GM23338 (cell line): Measurements from ENCODE around the gene PIK3R5. TPM values are rescaled to one million over a fixed set of nuclear protein-coding genes. Genes with fewer than 3 reads are reported as not detected.

Source experiments
- ATAC-seq: fragments of 200-7000 bp; cut with Tn5 transposase; 3 replicates; pipeline ENCODE4 v1.9.1; 2020
- DNase-seq: peaks from one replicate; pipeline ENCODE4 v3.0.0-alpha.2; 2015; ENCODE audit warnings: low spot score
- H2AFZ ChIP-seq: fragments of 200-600 bp; sonication (generic); 2 replicates; pipeline ENCODE4 v1.8.0; 2016; ENCODE audit warnings: antibody characterized with exemption, mild to moderate bottlenecking, moderate library complexity
- H3F3A ChIP-seq: fragments of 200-600 bp; sonication (generic); replicated peaks from 2 replicates; pipeline ENCODE4 v1.8.0; 2017; ENCODE audit warnings: antibody characterized with exemption, mixed run types, low read depth
- H3K27ac ChIP-seq: fragments of 200-600 bp; sonication (generic); 2 replicates; pipeline ENCODE4 v1.6.1; 2016; ENCODE audit warnings: low read depth
- H3K27me3 ChIP-seq: fragments of 200-600 bp; sonication (generic); 2 replicates; pipeline ENCODE4 v1.8.0; 2016; ENCODE audit warnings: mild to moderate bottlenecking, mixed run types, moderate library complexity; ENCODE audit not compliant: insufficient read depth
- H3K36me3 ChIP-seq: fragments of 200-600 bp; sonication (generic); 2 replicates; pipeline ENCODE4 v1.8.0; 2016; ENCODE audit warnings: mild to moderate bottlenecking; ENCODE audit not compliant: insufficient read depth
- H3K4me1 ChIP-seq: fragments of 200-600 bp; sonication (generic); 2 replicates; pipeline ENCODE4 v1.8.0; 2016; ENCODE audit warnings: mild to moderate bottlenecking, moderate library complexity; ENCODE audit not compliant: insufficient read depth
- H3K4me2 ChIP-seq: fragments of 200-600 bp; sonication (generic); 2 replicates; pipeline ENCODE4 v1.7.1; 2017; ENCODE audit warnings: mixed run types
- H3K4me3 ChIP-seq: fragments of 200-600 bp; sonication (generic); 2 replicates; pipeline ENCODE4 v1.6.1; 2016; ENCODE audit warnings: mixed run types
- H3K79me2 ChIP-seq: fragments of 200-600 bp; sonication (generic); replicated peaks from 2 replicates; pipeline ENCODE4 v1.8.0; 2017; ENCODE audit warnings: mild to moderate bottlenecking; ENCODE audit not compliant: insufficient read depth
- H3K9me2 ChIP-seq: fragments of 200-600 bp; sonication (generic); 2 replicates; pipeline ENCODE4 v1.8.0; 2017; ENCODE audit not compliant: insufficient read depth
- H4K20me1 ChIP-seq: fragments of 200-600 bp; sonication (generic); replicated peaks from 2 replicates; pipeline ENCODE4 v1.8.0; 2017; ENCODE audit warnings: mild to moderate bottlenecking; ENCODE audit not compliant: insufficient read depth
- H3K27ac Mint-ChIP-seq: 2 replicates; pipeline ENCODE4 v1.8.0; 2020; ENCODE audit warnings: inconsistent platforms, mild to moderate bottlenecking, moderate library complexity, mixed read lengths
- H3K27me3 Mint-ChIP-seq: 3 replicates; pipeline ENCODE4 v1.8.0; 2022; ENCODE audit warnings: low read depth, mild to moderate bottlenecking, moderate library complexity, mixed read lengths, inconsistent platforms; ENCODE audit not compliant: insufficient read depth, poor library complexity
- H3K36me3 Mint-ChIP-seq: 3 replicates; pipeline ENCODE4 v1.8.0; 2021; ENCODE audit warnings: low read depth, mild to moderate bottlenecking, inconsistent platforms, moderate library complexity, mixed read lengths
- H3K4me1 Mint-ChIP-seq: 3 replicates; pipeline ENCODE4 v1.8.0; 2020; ENCODE audit warnings: mild to moderate bottlenecking, inconsistent platforms, mixed read lengths
- H3K4me3 Mint-ChIP-seq: 3 replicates; pipeline ENCODE4 v1.8.0; 2021; ENCODE audit warnings: moderate library complexity, mild to moderate bottlenecking, inconsistent platforms, mixed read lengths
- H3K9me3 Mint-ChIP-seq: 3 replicates; pipeline ENCODE4 v1.8.0; 2020; ENCODE audit warnings: moderate library complexity, mild to moderate bottlenecking, inconsistent platforms, mixed read lengths
- CREB1 ChIP-seq: fragments of 250-450 bp; sonication (Bioruptor Pico); IDR thresholded peaks from 2 replicates; pipeline ENCODE4 v1.5.0; 2020; ENCODE audit warnings: low read depth, mild to moderate bottlenecking, moderate library complexity
- EZH2 ChIP-seq: fragments of 200-600 bp; sonication (generic); IDR thresholded peaks from one replicate; pipeline ENCODE4 v1.8.0; 2017; ENCODE audit warnings: antibody characterized with exemption, mild to moderate bottlenecking, low read depth; ENCODE audit not compliant: unreplicated experiment
- NANOG ChIP-seq: IDR thresholded peaks from 2 replicates; pipeline ENCODE4 v1.6.1; 2016; ENCODE audit warnings: antibody characterized with exemption, borderline replicate concordance
- POLR2AphosphoS5 ChIP-seq: IDR thresholded peaks from 2 replicates; pipeline ENCODE4 v1.6.1; 2016; ENCODE audit warnings: antibody characterized with exemption, low read depth
- ZNF331 ChIP-seq: fragments of 250-450 bp; sonication (Bioruptor Pico); IDR thresholded peaks from 2 replicates; pipeline ENCODE4 v1.5.0; 2020; ENCODE audit warnings: low read depth, mild to moderate bottlenecking, moderate library complexity
- polyA plus RNA-seq: library from polyadenylated mRNA; unstranded; fragments of >200 nt; fragmentation: Nextera tagmentation; extraction: Ambion mirVana; gene quantifications from 2 replicates; pipeline ENCODE4 v1.2.1, GENCODE V29; 2016
- total RNA-seq: library from RNA; depleted of rRNA; stranded (reverse); fragments of >200 nt; shearing (Covaris generic); gene quantifications from 2 replicates; pipeline ENCODE4 v1.2.3, GENCODE V29; 2014
- TF ChIP-seq, protein P1 (sequence below): fragments of 250-450 bp; sonication (Bioruptor Pico); IDR thresholded peaks from 2 replicates; pipeline ENCODE4 v1.5.0; 2020; ENCODE audit warnings: mild to moderate bottlenecking, moderate library complexity
- TF ChIP-seq, protein P2 (sequence below): IDR thresholded peaks from 2 replicates; pipeline ENCODE4 v1.6.1; 2016; ENCODE audit warnings: antibody characterized with exemption
- TF ChIP-seq, protein P3 (sequence below): IDR thresholded peaks from one replicate; pipeline ENCODE4 v1.6.1; 2018; ENCODE audit warnings: antibody characterized with exemption; ENCODE audit not compliant: unreplicated experiment

The PIK3R5 gene
- total and polyA plus RNA-seq, 2 experiments from 2014 or later: 1.7 to 9.4 TPM

DNA sequence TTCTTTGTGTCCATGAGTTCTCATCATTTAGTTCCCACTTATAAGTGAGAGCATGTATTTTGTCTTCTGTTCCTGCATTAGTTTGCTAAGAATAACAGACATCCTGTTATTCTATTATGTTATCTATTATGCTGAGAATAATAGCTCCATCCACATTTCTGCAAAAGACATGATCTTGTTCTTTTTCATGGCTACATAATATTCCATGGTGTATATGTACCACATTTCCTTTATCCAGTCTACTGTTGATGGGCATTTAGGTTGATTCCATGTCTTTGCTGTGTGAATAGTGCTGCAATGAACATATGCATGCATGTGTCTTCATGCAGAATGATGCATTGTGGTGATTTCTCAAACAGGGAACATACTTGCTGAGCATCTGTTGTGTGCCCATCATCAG lies 21.4 kb downstream of the PIK3R5 start (continued):
- TF ChIP-seq, protein P1, sequence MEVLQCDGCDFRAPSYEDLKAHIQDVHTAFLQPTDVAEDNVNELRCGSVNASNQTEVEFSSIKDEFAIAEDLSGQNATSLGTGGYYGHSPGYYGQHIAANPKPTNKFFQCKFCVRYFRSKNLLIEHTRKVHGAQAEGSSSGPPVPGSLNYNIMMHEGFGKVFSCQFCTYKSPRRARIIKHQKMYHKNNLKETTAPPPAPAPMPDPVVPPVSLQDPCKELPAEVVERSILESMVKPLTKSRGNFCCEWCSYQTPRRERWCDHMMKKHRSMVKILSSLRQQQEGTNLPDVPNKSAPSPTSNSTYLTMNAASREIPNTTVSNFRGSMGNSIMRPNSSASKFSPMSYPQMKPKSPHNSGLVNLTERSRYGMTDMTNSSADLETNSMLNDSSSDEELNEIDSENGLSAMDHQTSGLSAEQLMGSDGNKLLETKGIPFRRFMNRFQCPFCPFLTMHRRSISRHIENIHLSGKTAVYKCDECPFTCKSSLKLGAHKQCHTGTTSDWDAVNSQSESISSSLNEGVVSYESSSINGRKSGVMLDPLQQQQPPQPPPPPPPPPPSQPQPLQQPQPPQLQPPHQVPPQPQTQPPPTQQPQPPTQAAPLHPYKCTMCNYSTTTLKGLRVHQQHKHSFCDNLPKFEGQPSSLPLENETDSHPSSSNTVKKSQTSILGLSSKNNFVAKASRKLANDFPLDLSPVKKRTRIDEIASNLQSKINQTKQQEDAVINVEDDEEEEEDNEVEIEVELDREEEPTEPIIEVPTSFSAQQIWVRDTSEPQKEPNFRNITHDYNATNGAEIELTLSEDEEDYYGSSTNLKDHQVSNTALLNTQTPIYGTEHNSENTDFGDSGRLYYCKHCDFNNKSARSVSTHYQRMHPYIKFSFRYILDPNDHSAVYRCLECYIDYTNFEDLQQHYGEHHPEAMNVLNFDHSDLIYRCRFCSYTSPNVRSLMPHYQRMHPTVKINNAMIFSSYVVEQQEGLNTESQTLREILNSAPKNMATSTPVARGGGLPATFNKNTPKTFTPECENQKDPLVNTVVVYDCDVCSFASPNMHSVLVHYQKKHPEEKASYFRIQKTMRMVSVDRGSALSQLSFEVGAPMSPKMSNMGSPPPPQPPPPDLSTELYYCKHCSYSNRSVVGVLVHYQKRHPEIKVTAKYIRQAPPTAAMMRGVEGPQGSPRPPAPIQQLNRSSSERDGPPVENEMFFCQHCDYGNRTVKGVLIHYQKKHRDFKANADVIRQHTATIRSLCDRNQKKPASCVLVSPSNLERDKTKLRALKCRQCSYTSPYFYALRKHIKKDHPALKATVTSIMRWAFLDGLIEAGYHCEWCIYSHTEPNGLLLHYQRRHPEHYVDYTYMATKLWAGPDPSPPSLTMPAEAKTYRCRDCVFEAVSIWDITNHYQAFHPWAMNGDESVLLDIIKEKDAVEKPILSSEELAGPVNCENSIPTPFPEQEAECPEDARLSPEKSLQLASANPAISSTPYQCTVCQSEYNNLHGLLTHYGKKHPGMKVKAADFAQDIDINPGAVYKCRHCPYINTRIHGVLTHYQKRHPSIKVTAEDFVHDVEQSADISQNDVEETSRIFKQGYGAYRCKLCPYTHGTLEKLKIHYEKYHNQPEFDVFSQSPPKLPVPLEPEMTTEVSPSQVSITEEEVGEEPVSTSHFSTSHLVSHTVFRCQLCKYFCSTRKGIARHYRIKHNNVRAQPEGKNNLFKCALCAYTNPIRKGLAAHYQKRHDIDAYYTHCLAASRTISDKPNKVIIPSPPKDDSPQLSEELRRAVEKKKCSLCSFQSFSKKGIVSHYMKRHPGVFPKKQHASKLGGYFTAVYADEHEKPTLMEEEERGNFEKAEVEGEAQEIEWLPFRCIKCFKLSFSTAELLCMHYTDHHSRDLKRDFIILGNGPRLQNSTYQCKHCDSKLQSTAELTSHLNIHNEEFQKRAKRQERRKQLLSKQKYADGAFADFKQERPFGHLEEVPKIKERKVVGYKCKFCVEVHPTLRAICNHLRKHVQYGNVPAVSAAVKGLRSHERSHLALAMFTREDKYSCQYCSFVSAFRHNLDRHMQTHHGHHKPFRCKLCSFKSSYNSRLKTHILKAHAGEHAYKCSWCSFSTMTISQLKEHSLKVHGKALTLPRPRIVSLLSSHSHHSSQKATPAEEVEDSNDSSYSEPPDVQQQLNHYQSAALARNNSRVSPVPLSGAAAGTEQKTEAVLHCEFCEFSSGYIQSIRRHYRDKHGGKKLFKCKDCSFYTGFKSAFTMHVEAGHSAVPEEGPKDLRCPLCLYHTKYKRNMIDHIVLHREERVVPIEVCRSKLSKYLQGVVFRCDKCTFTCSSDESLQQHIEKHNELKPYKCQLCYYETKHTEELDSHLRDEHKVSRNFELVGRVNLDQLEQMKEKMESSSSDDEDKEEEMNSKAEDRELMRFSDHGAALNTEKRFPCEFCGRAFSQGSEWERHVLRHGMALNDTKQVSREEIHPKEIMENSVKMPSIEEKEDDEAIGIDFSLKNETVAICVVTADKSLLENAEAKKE (CRISPR knock-in tag): no peak
- TF ChIP-seq EZH2 (no peak), NANOG (no peak), ZNF331 (no peak)
- TF ChIP-seq, protein P2, sequence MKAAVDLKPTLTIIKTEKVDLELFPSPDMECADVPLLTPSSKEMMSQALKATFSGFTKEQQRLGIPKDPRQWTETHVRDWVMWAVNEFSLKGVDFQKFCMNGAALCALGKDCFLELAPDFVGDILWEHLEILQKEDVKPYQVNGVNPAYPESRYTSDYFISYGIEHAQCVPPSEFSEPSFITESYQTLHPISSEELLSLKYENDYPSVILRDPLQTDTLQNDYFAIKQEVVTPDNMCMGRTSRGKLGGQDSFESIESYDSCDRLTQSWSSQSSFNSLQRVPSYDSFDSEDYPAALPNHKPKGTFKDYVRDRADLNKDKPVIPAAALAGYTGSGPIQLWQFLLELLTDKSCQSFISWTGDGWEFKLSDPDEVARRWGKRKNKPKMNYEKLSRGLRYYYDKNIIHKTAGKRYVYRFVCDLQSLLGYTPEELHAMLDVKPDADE: no peak

DNA sequence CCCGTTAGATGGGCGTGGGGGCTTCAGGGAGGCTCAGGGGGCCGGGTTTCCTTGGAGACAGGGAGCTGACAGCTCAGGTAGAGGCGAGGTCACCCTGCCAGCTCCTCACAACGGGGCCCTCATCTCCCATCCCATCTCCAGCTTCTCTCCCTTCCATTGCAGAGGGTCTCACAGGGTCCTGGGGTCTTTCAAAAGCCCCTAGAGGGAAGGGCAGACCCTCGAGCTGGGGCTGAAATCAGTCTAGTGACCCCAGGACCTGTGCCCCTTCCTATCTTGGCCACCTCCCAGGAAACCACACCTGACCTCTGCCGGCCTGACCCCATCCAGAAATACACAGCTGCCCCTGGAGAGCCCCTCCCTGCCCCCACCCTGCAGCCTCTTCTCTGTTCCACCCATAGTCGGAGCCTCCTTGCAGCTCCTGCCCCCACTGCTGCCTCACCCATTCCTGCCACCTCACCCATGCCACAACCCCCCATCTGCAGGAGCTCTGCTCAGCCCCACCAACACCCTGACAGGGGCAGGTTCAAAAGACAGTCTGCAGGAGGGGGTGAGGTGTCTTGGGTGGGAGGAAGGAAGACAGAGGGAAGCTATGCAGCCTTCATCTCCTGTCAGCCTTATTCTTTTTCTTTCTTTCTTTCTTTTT lies 23.4 kb downstream of the PIK3R5 start:
- no peak for DNase-seq
- H3K9me2 ChIP-seq: 0 out of 2 replicates have a peak, but pooled peaks cover 2% of the 10 kb centered on the region
- H3K4me2 ChIP-seq: no peak overlapping the region
- no peaks in the 10 kb centered on the region for H3K27me3 ChIP-seq
- Mint-ChIP-seq H3K4me3 (no peak overlapping the region), H3K36me3 (peaks cover 2% of the 10 kb centered on the region; the same call in 1 of the 3 replicates), H3K4me1 (peaks cover 21% of the 10 kb centered on the region), H3K27me3 (no peaks in the 10 kb centered on the region), H3K27ac (no peak overlapping the region), H3K9me3 (peaks cover 3% of the 10 kb centered on the region; the same call in 2 of the 3 replicates)
- H3K4me1 ChIP-seq: peaks cover 12% of the 10 kb centered on the region; the same call in 1 of the 2 replicates
- no peak for ATAC-seq
- no peaks in the 10 kb centered on the region for H3K79me2 ChIP-seq
- no peak overlapping the region for H3K27ac ChIP-seq
- H3F3A ChIP-seq: no peaks in the 10 kb centered on the region
- H3K36me3 ChIP-seq: no peaks in the 10 kb centered on the region
- no peak overlapping the region for H2AFZ ChIP-seq
- no peaks in the 10 kb centered on the region for H4K20me1 ChIP-seq
- no peak overlapping the region for H3K4me3 ChIP-seq
- TF ChIP-seq CREB1 (CRISPR knock-in tag) (no peak), POLR2AphosphoS5 (no peak)
- TF ChIP-seq, protein P3, sequence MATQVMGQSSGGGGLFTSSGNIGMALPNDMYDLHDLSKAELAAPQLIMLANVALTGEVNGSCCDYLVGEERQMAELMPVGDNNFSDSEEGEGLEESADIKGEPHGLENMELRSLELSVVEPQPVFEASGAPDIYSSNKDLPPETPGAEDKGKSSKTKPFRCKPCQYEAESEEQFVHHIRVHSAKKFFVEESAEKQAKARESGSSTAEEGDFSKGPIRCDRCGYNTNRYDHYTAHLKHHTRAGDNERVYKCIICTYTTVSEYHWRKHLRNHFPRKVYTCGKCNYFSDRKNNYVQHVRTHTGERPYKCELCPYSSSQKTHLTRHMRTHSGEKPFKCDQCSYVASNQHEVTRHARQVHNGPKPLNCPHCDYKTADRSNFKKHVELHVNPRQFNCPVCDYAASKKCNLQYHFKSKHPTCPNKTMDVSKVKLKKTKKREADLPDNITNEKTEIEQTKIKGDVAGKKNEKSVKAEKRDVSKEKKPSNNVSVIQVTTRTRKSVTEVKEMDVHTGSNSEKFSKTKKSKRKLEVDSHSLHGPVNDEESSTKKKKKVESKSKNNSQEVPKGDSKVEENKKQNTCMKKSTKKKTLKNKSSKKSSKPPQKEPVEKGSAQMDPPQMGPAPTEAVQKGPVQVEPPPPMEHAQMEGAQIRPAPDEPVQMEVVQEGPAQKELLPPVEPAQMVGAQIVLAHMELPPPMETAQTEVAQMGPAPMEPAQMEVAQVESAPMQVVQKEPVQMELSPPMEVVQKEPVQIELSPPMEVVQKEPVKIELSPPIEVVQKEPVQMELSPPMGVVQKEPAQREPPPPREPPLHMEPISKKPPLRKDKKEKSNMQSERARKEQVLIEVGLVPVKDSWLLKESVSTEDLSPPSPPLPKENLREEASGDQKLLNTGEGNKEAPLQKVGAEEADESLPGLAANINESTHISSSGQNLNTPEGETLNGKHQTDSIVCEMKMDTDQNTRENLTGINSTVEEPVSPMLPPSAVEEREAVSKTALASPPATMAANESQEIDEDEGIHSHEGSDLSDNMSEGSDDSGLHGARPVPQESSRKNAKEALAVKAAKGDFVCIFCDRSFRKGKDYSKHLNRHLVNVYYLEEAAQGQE: no peak
- TF ChIP-seq, protein P2: no peak
